ENCODE results near the gene RAB17. TPM values are rescaled to one million over a fixed set of nuclear protein-coding genes. Genes with fewer than 3 reads are reported as not detected.

Gene RAB17
- total RNA-seq, 1 donor, result 0.36 TPM

DNA sequence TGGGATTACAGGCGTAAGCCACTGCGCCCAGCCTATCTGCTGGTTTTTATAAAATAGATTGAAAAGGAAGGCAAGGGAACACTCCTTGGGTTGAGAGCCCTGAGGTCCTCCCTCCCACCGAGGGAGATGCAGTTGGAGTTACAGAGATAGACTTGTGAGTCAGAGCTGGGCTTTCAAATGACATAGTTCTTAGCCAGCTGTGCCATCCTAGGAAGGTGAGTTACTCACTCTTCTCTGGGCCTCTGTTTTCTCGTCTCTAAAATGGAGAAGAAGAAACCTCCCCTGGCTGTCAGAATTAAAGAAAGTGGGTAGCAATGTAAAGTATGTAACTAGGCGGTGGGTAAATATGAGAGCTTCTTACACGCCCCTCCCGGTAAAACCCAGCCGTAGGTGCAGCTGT is 39.2 kb upstream of the RAB17 start:
- peaks cover 18% of the 10 kb centered on the region for H4K20me1 ChIP-seq (ENCODE audit: insufficient read depth, low read length)
- peak overlapping the region; percentile 15 for H3K27ac ChIP-seq (ENCODE audit: low read depth, low read length)
- no peak overlapping the region for H3K4me3 ChIP-seq (ENCODE audit: insufficient read depth, low read length)
- H3K79me2 ChIP-seq (ENCODE audit: insufficient read depth, low read length), result peaks cover 59% of the 10 kb centered on the region
- H3K4me1 ChIP-seq (ENCODE audit: insufficient read depth, low read length), result peaks cover 19% of the 10 kb centered on the region
- no peak overlapping the region for H2AFZ ChIP-seq (ENCODE audit: low read length)
- TF ChIP-seq, protein P1, sequence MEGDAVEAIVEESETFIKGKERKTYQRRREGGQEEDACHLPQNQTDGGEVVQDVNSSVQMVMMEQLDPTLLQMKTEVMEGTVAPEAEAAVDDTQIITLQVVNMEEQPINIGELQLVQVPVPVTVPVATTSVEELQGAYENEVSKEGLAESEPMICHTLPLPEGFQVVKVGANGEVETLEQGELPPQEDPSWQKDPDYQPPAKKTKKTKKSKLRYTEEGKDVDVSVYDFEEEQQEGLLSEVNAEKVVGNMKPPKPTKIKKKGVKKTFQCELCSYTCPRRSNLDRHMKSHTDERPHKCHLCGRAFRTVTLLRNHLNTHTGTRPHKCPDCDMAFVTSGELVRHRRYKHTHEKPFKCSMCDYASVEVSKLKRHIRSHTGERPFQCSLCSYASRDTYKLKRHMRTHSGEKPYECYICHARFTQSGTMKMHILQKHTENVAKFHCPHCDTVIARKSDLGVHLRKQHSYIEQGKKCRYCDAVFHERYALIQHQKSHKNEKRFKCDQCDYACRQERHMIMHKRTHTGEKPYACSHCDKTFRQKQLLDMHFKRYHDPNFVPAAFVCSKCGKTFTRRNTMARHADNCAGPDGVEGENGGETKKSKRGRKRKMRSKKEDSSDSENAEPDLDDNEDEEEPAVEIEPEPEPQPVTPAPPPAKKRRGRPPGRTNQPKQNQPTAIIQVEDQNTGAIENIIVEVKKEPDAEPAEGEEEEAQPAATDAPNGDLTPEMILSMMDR (IDR thresholded peaks at IDR 0.05; ENCODE audit: extremely low read depth, low read depth, low read length), result peak; percentile 9
- H3K4me2 ChIP-seq (ENCODE audit: insufficient read depth, low read length), result no peak overlapping the region
- H3K27me3 ChIP-seq (ENCODE audit: insufficient read depth, low read length), result no peaks in the 10 kb centered on the region
- peaks cover 3% of the 10 kb centered on the region for H3K9me3 ChIP-seq (ENCODE audit: low read depth, low read length)
- no peaks in the 10 kb centered on the region for H3K36me3 ChIP-seq (ENCODE audit: insufficient read depth, low read length)
- DNase-seq (ENCODE audit: insufficient read length, low spot score, missing footprints), result peak; percentile 97

DNA sequence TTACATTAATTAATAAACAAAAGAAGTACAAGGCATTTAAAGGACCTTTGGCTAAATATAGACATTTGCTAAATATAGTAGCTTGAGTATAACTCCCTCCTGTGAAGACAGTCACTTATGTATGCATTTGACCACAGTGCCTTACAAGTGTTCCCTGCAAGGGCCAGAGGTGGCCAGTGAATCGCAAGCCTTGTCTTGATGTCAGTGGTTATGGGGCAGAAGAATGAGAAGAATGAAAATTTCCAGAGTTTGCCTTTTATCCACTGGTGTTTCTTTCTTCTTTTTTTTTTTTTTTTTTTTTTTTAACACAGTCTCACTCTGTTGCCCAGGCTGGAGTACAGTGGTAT is 38.6 kb upstream of the RAB17 start:
- DNase-seq (ENCODE audit: insufficient read length, low spot score, missing footprints), result peak; percentile 61
- H3K9me3 ChIP-seq (ENCODE audit: low read depth, low read length), result no peaks in the 10 kb centered on the region
- TF ChIP-seq, protein P1 (IDR thresholded peaks at IDR 0.05; ENCODE audit: extremely low read depth, low read depth, low read length), result no peak
- peaks cover 13% of the 10 kb centered on the region for H4K20me1 ChIP-seq (ENCODE audit: insufficient read depth, low read length)
- no peak overlapping the region for H3K4me3 ChIP-seq (ENCODE audit: insufficient read depth, low read length)
- no peak overlapping the region for H3K27ac ChIP-seq (ENCODE audit: low read depth, low read length)
- no peak overlapping the region for H2AFZ ChIP-seq (ENCODE audit: low read length)
- H3K79me2 ChIP-seq (ENCODE audit: insufficient read depth, low read length), result peaks cover 54% of the 10 kb centered on the region
- H3K4me1 ChIP-seq (ENCODE audit: insufficient read depth, low read length), result peaks cover 20% of the 10 kb centered on the region
- no peak overlapping the region for H3K4me2 ChIP-seq (ENCODE audit: insufficient read depth, low read length)
- H3K27me3 ChIP-seq (ENCODE audit: insufficient read depth, low read length), result no peaks in the 10 kb centered on the region
- no peaks in the 10 kb centered on the region for H3K36me3 ChIP-seq (ENCODE audit: insufficient read depth, low read length)

DNA sequence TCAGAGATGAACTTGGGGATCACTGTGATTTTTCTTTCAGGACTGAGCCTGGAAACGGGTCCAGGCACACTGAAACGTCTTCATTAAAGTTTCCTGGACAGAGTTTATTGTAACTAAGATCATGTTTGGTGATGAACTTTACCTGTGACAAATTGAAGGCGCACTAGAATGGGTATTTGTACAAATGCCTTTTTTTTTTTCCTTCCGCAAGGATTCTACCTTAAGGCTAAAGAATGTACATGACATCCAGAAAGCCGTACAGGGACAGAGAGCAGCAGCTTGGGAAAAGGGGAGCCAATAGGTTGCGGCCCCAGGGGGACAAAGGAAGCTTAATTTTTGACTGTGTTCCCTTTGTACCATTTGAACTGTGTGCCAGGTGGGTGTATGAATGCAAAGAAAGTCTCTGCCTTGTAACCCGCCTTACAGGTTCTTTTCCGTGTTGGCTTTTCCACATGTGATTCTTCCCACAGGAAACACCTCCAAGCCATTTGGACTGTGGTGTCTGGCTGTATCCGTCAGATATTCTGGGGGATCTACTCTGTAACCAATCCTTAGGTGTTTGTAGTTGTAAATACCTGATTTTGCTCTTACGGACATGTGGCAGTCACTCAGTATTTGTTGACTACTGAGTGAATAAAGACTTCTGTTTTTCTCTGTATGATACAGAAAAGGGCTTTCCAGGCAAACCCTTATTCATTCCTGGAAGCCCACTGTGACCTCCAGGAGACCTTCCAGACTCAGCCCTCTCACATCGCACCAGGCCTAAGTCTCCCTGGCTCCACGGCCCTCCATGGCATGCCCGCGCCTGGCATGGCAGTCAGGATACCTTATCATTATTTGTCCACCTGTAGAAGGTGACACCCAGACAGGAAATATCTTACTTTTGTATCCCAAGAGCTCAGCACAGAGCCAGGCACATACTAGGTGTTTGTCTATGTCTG is 38.0 kb upstream of the RAB17 start:
- H3K4me1 ChIP-seq (ENCODE audit: insufficient read depth, low read length), result peaks cover 22% of the 10 kb centered on the region

More for the DNA sequence above, 38.0 kb upstream of the RAB17 start:
- peak overlapping the region; percentile 54 for H2AFZ ChIP-seq (ENCODE audit: low read length)
- H3K4me3 ChIP-seq (ENCODE audit: insufficient read depth, low read length), result peak overlapping the region; percentile 80
- peak overlapping the region; percentile 46 for H3K27ac ChIP-seq (ENCODE audit: low read depth, low read length)
- H3K27me3 ChIP-seq (ENCODE audit: insufficient read depth, low read length), result no peaks in the 10 kb centered on the region
- peaks cover 9% of the 10 kb centered on the region for H4K20me1 ChIP-seq (ENCODE audit: insufficient read depth, low read length)
- no peaks in the 10 kb centered on the region for H3K9me3 ChIP-seq (ENCODE audit: low read depth, low read length)
- H3K36me3 ChIP-seq (ENCODE audit: insufficient read depth, low read length), result no peaks in the 10 kb centered on the region
- H3K79me2 ChIP-seq (ENCODE audit: insufficient read depth, low read length), result peaks cover 49% of the 10 kb centered on the region
- peak; percentile 68 for DNase-seq (ENCODE audit: insufficient read length, low spot score, missing footprints)
- H3K4me2 ChIP-seq (ENCODE audit: insufficient read depth, low read length), result peak overlapping the region; percentile 97
- TF ChIP-seq, protein P1 (IDR thresholded peaks at IDR 0.05; ENCODE audit: extremely low read depth, low read depth, low read length), result no peak
